ENCODE measurements around the gene WDR26.

GRCh38 chr1:224402472-224403036 is 32.0 kb downstream of the WDR26 start:
- TF ChIP-seq FOXA1 (IDR thresholded peaks at IDR 0.05): no peak
- TF ChIP-seq SP1 (IDR thresholded peaks at IDR 0.05): no peak
- TF ChIP-seq FOXM1 (IDR thresholded peaks at IDR 0.05; ENCODE audit: borderline replicate concordance): no peak
- no peak for TF ChIP-seq FOXK2 (IDR thresholded peaks at IDR 0.05)
- TF ChIP-seq ARNT (IDR thresholded peaks at IDR 0.05): no peak
- TF ChIP-seq ZNF384 (IDR thresholded peaks at IDR 0.05): no peak
- TF ChIP-seq LEF1 (IDR thresholded peaks at IDR 0.05; ENCODE audit: borderline replicate concordance): no peak
- no peak for TF ChIP-seq TARDBP (IDR thresholded peaks at IDR 0.05)

Data from HEK293T (cell line).